HepG2 (cell line): Measurements from ENCODE around the gene TRPV4. TPM values are rescaled to one million over a fixed set of nuclear protein-coding genes. Genes with fewer than 3 reads are reported as not detected.

Experiments
- EP300 ChIP-seq, 3 experiments: sonication (generic) in 1 of 3; formaldehyde crosslinking in 1 of 3; IDR thresholded peaks; 2 replicates each; pipeline versions ENCODE4 v1.5.1 to v1.6.1; 2011 to 2020; ENCODE audit warnings: low read depth in 2 of 3, low read length in 2 of 3, borderline replicate concordance in 1 of 3, improper control_type of control experiment in 1 of 3, mild to moderate bottlenecking in 1 of 3, missing genetic modification reagents in 1 of 3, moderate library complexity in 1 of 3
- FOXC1 ChIP-seq: sonication (generic); formaldehyde crosslinking; IDR thresholded peaks from 2 replicates; pipeline ENCODE4 v1.8.0; 2022; ENCODE audit warnings: mild to moderate bottlenecking, missing genetic modification reagents, borderline replicate concordance
- HOXA7 ChIP-seq: sonication (generic); formaldehyde crosslinking; IDR thresholded peaks from 2 replicates; pipeline ENCODE4 v1.8.1; 2022; ENCODE audit warnings: mild to moderate bottlenecking, missing genetic modification reagents, moderate library complexity
- HOXA9 ChIP-seq: sonication (generic); formaldehyde crosslinking; IDR thresholded peaks from 2 replicates; pipeline ENCODE4 v1.8.1; 2022; ENCODE audit warnings: missing genetic modification reagents, mild to moderate bottlenecking, moderate library complexity, borderline replicate concordance
- REL ChIP-seq: sonication (generic); formaldehyde crosslinking; conservative IDR thresholded peaks from 2 replicates; pipeline ENCODE4 v1.8.0; 2022; ENCODE audit warnings: mild to moderate bottlenecking, missing genetic modification reagents, moderate library complexity
- SNAPC2 ChIP-seq: sonication (generic); formaldehyde crosslinking; IDR thresholded peaks from 2 replicates; pipeline ENCODE4 v1.8.1; 2022; ENCODE audit warnings: mild to moderate bottlenecking, missing genetic modification reagents
- XRCC5 ChIP-seq: fragments of 200-400 bp; formaldehyde crosslinking; optimal IDR thresholded peaks from 2 replicates; pipeline ENCODE3; 2017; ENCODE audit warnings: mild to moderate bottlenecking, low read length
- ZBTB7A ChIP-seq: sonication (generic); formaldehyde crosslinking; IDR thresholded peaks from 2 replicates; pipeline ENCODE4 v1.8.0; 2022; ENCODE audit warnings: mild to moderate bottlenecking, missing genetic modification reagents
- ZC3H13 ChIP-seq: sonication (generic); formaldehyde crosslinking; IDR thresholded peaks from 2 replicates; pipeline ENCODE4 v1.8.1; 2023; ENCODE audit warnings: mild to moderate bottlenecking, missing genetic modification reagents, moderate library complexity
- ZC3H4 ChIP-seq: sonication (generic); formaldehyde crosslinking; IDR thresholded peaks from 2 replicates; pipeline ENCODE4 v1.4.0; 2020; ENCODE audit warnings: missing genetic modification reagents, borderline replicate concordance
- ZNF24 ChIP-seq: fragments of 450-650 bp; IDR thresholded peaks from 2 replicates; pipeline ENCODE4 v1.6.1; 2017; ENCODE audit warnings: antibody characterized with exemption, mild to moderate bottlenecking
- ZNF30 ChIP-seq: sonication (generic); formaldehyde crosslinking; IDR thresholded peaks from 2 replicates; pipeline ENCODE4 v1.5.0; 2020; ENCODE audit warnings: mild to moderate bottlenecking, missing genetic modification reagents
- ZNF331 ChIP-seq: sonication (generic); formaldehyde crosslinking; IDR thresholded peaks from 2 replicates; pipeline ENCODE4 v1.4.0; 2020; ENCODE audit warnings: missing genetic modification reagents
- ZNF546 ChIP-seq: sonication (generic); formaldehyde crosslinking; conservative IDR thresholded peaks from 2 replicates; pipeline ENCODE4 v1.8.1; 2023; ENCODE audit warnings: mild to moderate bottlenecking, missing genetic modification reagents
- ZNF557 ChIP-seq: sonication (generic); formaldehyde crosslinking; IDR thresholded peaks from 2 replicates; pipeline ENCODE4 v1.4.0; 2020; ENCODE audit warnings: missing genetic modification reagents
- ZNF616 ChIP-seq: sonication (generic); formaldehyde crosslinking; IDR thresholded peaks from 2 replicates; pipeline ENCODE4 v1.5.0; 2020; ENCODE audit warnings: low read depth, mild to moderate bottlenecking, missing genetic modification reagents
- ZNF703 ChIP-seq: sonication (generic); formaldehyde crosslinking; IDR thresholded peaks from 2 replicates; pipeline ENCODE4 v1.5.1; 2020; ENCODE audit warnings: missing genetic modification reagents, mild to moderate bottlenecking, moderate library complexity, borderline replicate concordance
- ZSCAN12 ChIP-seq: sonication (generic); formaldehyde crosslinking; IDR thresholded peaks from 2 replicates; pipeline ENCODE4 v1.9.0; 2021; ENCODE audit warnings: mild to moderate bottlenecking, missing genetic modification reagents
- polyA plus RNA-seq, 8 experiments: library from polyadenylated mRNA; depleted of rRNA in 3 of 8; stranded (reverse) in 7 of 8; unstranded in 1 of 8; fragments of >200 nt; fragmentation: Illumina TruSeq in 4 of 8; extraction: Trizol in 4 of 8; gene quantifications; 2 replicates each; pipeline versions ENCODE4 v1.2.1 to v1.2.3, GENCODE V29; 2011 to 2016; ENCODE audit warnings: low read depth in 4 of 8, missing spikeins in 1 of 8, mixed read lengths in 1 of 8; ENCODE audit not compliant: insufficient read depth in 1 of 8
- total RNA-seq, 5 experiments: library from RNA; depleted of rRNA; stranded (reverse); fragments of >200 nt; fragmentation: Illumina TruSeq; extraction: Trizol; gene quantifications; 2 replicates each; pipeline ENCODE4 v1.2.3, GENCODE V29; 2016; ENCODE audit warnings: low read depth in 1 of 5
- TF ChIP-seq, protein P1 (sequence below): sonication (generic); formaldehyde crosslinking; IDR thresholded peaks from 2 replicates; pipeline ENCODE4 v1.8.1; 2023; ENCODE audit warnings: mild to moderate bottlenecking, missing genetic modification reagents
- TF ChIP-seq, protein P2 (sequence below): sonication (generic); formaldehyde crosslinking; IDR thresholded peaks from 2 replicates; pipeline ENCODE4 v1.5.1; 2020; ENCODE audit warnings: mild to moderate bottlenecking, missing genetic modification reagents
- TF ChIP-seq, protein P3 (sequence below): sonication (generic); formaldehyde crosslinking; conservative IDR thresholded peaks from 2 replicates; pipeline ENCODE4 v1.4.0; 2020; ENCODE audit warnings: mild to moderate bottlenecking, missing genetic modification reagents, moderate library complexity

TRPV4 gene
- total and polyA plus RNA-seq, 2 of the 13 experiments (the other 11 are each of a cell fraction or from before 2014, with no cell fraction given) = 0.66 to 4.7 TPM

DNA sequence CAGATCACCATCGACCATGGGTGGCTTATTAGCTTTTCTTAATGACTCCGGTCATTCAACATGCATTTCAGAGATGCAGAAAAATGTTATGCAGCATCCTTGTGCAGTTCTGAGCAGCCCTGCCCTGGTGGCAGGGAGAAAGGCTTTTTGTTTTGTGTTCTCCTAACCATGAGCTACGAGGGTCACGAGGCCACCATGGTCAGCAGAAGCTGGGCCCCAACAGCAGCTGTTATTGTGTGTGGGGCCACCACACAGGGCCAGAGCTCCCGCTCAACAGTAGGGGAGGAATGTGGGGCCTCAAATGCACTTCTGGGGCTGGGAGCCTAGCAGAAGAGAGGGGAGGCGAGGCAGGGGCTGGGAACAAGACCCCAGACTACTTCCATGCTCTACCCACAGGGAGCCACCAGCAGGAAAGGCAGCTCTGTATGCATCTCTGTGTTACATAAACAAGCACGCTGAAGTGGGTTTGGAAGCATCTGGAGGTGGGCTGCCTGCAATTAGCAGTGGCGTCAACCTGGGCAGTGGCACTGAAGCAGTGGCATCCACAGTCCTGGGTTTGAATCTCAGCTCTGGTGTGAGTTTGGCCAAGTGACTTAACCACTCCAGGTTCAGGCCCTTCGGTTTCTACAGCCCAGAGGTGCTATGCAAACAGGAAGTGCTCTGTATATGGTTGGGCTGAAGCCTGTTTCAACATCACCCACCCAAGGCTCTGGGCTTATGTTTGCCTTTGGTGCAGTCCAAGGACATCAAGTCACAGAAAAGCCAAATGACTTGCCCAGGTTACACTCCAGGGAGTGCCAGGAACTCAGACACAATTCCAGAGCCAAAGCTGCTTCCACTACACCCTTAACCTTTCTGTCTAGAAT lies 30.9 kb upstream of the TRPV4 start (continued):
- no peak for TF ChIP-seq HOXA9
- no peak for TF ChIP-seq ZNF616 (CRISPR knock-in tag)
- TF ChIP-seq ZSCAN12 (CRISPR knock-in tag) = no peak
- no peak for TF ChIP-seq REL
- TF ChIP-seq, protein P1, sequence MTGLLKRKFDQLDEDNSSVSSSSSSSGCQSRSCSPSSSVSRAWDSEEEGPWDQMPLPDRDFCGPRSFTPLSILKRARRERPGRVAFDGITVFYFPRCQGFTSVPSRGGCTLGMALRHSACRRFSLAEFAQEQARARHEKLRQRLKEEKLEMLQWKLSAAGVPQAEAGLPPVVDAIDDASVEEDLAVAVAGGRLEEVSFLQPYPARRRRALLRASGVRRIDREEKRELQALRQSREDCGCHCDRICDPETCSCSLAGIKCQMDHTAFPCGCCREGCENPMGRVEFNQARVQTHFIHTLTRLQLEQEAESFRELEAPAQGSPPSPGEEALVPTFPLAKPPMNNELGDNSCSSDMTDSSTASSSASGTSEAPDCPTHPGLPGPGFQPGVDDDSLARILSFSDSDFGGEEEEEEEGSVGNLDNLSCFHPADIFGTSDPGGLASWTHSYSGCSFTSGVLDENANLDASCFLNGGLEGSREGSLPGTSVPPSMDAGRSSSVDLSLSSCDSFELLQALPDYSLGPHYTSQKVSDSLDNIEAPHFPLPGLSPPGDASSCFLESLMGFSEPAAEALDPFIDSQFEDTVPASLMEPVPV (CRISPR knock-in tag) = peak; percentile 47; the same call in 1 of the 2 replicates
- TF ChIP-seq FOXC1 (CRISPR knock-in tag) = no peak; the same call in 1 of the 2 replicates
- no peak for TF ChIP-seq ZNF703 (CRISPR knock-in tag)
- TF ChIP-seq ZC3H4 = no peak
- no peak for TF ChIP-seq ZNF24
- no peak for TF ChIP-seq ZC3H13 (CRISPR knock-in tag)
- peak in 1 of 2 experiments; percentile 89; a peak in 2 of 4 replicates for TF ChIP-seq EP300 (IDR thresholded peaks at IDR 0.05; ENCODE audit: low read depth in 2 of 2, low read length in 2 of 2)
- peak; percentile 67 for TF ChIP-seq EP300 (CRISPR knock-in tag; IDR thresholded peaks at IDR 0.05; ENCODE audit: borderline replicate concordance)
- no peak for TF ChIP-seq ZNF30
- TF ChIP-seq, protein P2, sequence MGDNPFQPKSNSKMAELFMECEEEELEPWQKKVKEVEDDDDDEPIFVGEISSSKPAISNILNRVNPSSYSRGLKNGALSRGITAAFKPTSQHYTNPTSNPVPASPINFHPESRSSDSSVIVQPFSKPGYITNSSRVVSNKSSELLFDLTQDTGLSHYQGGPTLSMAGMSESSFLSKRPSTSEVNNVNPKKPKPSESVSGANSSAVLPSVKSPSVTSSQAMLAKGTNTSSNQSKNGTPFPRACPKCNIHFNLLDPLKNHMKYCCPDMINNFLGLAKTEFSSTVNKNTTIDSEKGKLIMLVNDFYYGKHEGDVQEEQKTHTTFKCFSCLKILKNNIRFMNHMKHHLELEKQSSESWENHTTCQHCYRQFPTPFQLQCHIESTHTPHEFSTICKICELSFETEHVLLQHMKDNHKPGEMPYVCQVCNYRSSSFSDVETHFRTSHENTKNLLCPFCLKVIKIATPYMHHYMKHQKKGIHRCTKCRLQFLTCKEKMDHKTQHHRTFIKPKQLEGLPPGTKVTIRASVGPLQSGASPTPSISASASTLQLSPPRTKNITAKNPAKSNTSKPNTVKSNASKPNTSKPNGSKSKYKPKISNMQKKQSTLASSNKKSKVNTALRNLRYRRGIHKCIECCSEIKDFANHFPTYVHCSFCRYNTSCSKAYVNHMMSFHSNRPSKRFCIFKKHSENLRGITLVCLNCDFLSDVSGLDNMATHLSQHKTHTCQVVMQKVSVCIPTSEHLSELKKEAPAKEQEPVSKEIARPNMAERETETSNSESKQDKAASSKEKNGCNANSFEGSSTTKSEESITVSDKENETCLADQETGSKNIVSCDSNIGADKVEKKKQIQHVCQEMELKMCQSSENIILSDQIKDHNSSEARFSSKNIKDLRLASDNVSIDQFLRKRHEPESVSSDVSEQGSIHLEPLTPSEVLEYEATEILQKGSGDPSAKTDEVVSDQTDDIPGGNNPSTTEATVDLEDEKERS (CRISPR knock-in tag) = peak; percentile 92
- TF ChIP-seq ZNF331 = peak; percentile 98
- no peak for TF ChIP-seq ZBTB7A
- TF ChIP-seq, protein P3, sequence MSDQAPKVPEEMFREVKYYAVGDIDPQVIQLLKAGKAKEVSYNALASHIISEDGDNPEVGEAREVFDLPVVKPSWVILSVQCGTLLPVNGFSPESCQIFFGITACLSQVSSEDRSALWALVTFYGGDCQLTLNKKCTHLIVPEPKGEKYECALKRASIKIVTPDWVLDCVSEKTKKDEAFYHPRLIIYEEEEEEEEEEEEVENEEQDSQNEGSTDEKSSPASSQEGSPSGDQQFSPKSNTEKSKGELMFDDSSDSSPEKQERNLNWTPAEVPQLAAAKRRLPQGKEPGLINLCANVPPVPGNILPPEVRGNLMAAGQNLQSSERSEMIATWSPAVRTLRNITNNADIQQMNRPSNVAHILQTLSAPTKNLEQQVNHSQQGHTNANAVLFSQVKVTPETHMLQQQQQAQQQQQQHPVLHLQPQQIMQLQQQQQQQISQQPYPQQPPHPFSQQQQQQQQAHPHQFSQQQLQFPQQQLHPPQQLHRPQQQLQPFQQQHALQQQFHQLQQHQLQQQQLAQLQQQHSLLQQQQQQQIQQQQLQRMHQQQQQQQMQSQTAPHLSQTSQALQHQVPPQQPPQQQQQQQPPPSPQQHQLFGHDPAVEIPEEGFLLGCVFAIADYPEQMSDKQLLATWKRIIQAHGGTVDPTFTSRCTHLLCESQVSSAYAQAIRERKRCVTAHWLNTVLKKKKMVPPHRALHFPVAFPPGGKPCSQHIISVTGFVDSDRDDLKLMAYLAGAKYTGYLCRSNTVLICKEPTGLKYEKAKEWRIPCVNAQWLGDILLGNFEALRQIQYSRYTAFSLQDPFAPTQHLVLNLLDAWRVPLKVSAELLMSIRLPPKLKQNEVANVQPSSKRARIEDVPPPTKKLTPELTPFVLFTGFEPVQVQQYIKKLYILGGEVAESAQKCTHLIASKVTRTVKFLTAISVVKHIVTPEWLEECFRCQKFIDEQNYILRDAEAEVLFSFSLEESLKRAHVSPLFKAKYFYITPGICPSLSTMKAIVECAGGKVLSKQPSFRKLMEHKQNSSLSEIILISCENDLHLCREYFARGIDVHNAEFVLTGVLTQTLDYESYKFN (CRISPR knock-in tag) = peak; percentile 94
- TF ChIP-seq XRCC5 = peak; percentile 41
- TF ChIP-seq SNAPC2 (CRISPR knock-in tag) = peak; percentile 85; the same call in 1 of the 2 replicates
- TF ChIP-seq ZNF557 = no peak
- TF ChIP-seq ZNF546 (CRISPR knock-in tag) = no peak
- no peak for TF ChIP-seq HOXA7
